HepG2 (cell line): Measurements from ENCODE around the gene SLIRP. TPM values are rescaled to one million over a fixed set of nuclear protein-coding genes. Genes with fewer than 3 reads are reported as not detected.

ENCODE experiments used
- ARID3A ChIP-seq: IDR thresholded peaks from 2 replicates; pipeline ENCODE4 v1.6.1; 2012; ENCODE audit warnings: low read depth, low read length, improper control_type of control experiment
- ASH2L ChIP-seq: fragments of 300-600, 200-600 bp; sonication (generic); IDR thresholded peaks from 2 replicates; pipeline ENCODE4 v1.7.0; 2017; ENCODE audit warnings: low read depth, mild to moderate bottlenecking, moderate library complexity, mixed read lengths, low read length; ENCODE audit not compliant: insufficient read length
- ATAD3A ChIP-seq: sonication (generic); formaldehyde crosslinking; IDR thresholded peaks from 2 replicates; pipeline ENCODE4 v1.4.0; 2020; ENCODE audit warnings: missing genetic modification reagents
- CBX2 ChIP-seq, 2 experiments: fragments of 200-600 bp in 1 of 2; sonication (generic); formaldehyde crosslinking in 1 of 2; IDR thresholded peaks; 2 replicates each; pipeline versions ENCODE4 v1.7.0 to v1.8.1; 2018 to 2022; ENCODE audit warnings: low read depth in 2 of 2, low read length in 1 of 2, mild to moderate bottlenecking in 1 of 2, missing genetic modification reagents in 1 of 2
- CCAR2 ChIP-seq: fragments of 200-400 bp; formaldehyde crosslinking; optimal IDR thresholded peaks from 2 replicates; pipeline ENCODE3; 2018; ENCODE audit warnings: low read depth, mild to moderate bottlenecking, low read length, moderate library complexity
- ESRRA ChIP-seq: sonication (generic); formaldehyde crosslinking; IDR thresholded peaks from 2 replicates; pipeline ENCODE4 v1.5.1; 2020; ENCODE audit warnings: mild to moderate bottlenecking, low read depth, missing genetic modification reagents
- FOXK1 ChIP-seq: sonication (generic); formaldehyde crosslinking; IDR thresholded peaks from 2 replicates; pipeline ENCODE4 v1.4.0; 2020; ENCODE audit warnings: low read depth, missing genetic modification reagents, borderline replicate concordance
- GABPB1 ChIP-seq: IDR thresholded peaks from 2 replicates; pipeline ENCODE4 v1.6.1; 2016; ENCODE audit warnings: mild to moderate bottlenecking, missing genetic modification reagents, moderate library complexity, missing compliant biosample characterization
- HNRNPUL1 ChIP-seq: fragments of 200-400 bp; formaldehyde crosslinking; IDR thresholded peaks from 2 replicates; pipeline ENCODE4 v1.6.1; 2017; ENCODE audit warnings: low read depth, mild to moderate bottlenecking, low read length, moderate library complexity
- KDM5B ChIP-seq: sonication (generic); formaldehyde crosslinking; IDR thresholded peaks from 2 replicates; pipeline ENCODE4 v1.4.0; 2020; ENCODE audit warnings: missing genetic modification reagents, mild to moderate bottlenecking, borderline replicate concordance
- KDM6A ChIP-seq: IDR thresholded peaks from 2 replicates; pipeline ENCODE4 v1.6.1; 2016; ENCODE audit warnings: low read depth
- MAFF ChIP-seq: IDR thresholded peaks from 2 replicates; pipeline ENCODE4 v1.6.1; 2011; ENCODE audit warnings: low read depth, low read length, improper control_type of control experiment
- PCBP1 ChIP-seq: fragments of 200-400 bp; formaldehyde crosslinking; IDR thresholded peaks from 2 replicates; pipeline ENCODE4 v1.6.1; 2017; ENCODE audit warnings: mild to moderate bottlenecking, low read depth, low read length, borderline replicate concordance
- PHF21A ChIP-seq: sonication (generic); formaldehyde crosslinking; IDR thresholded peaks from 2 replicates; pipeline ENCODE4 v1.5.0; 2020; ENCODE audit warnings: mild to moderate bottlenecking, missing genetic modification reagents
- PHF8 ChIP-seq: sonication (generic); formaldehyde crosslinking; IDR thresholded peaks from 2 replicates; pipeline ENCODE4 v1.5.0; 2020; ENCODE audit warnings: missing genetic modification reagents
- RBAK ChIP-seq: sonication (generic); formaldehyde crosslinking; IDR thresholded peaks from 2 replicates; pipeline ENCODE4 v1.5.1; 2020; ENCODE audit warnings: mild to moderate bottlenecking, missing genetic modification reagents
- RBFOX2 ChIP-seq: fragments of 200-400 bp; formaldehyde crosslinking; IDR thresholded peaks from 2 replicates; pipeline ENCODE4 v1.6.1; 2017; ENCODE audit warnings: low read depth, mild to moderate bottlenecking, low read length
- RFX1 ChIP-seq: fragments of 450-650 bp; IDR thresholded peaks from 2 replicates; pipeline ENCODE4 v1.6.1; 2017
- SPEN ChIP-seq: sonication (generic); formaldehyde crosslinking; IDR thresholded peaks from 2 replicates; pipeline ENCODE4 v1.5.1; 2020; ENCODE audit warnings: low read depth, mild to moderate bottlenecking, missing genetic modification reagents
- STAT5B ChIP-seq: sonication (generic); formaldehyde crosslinking; IDR thresholded peaks from 2 replicates; pipeline ENCODE4 v1.4.0; 2020; ENCODE audit warnings: missing genetic modification reagents
- THAP9 ChIP-seq: sonication (generic); formaldehyde crosslinking; IDR thresholded peaks from 2 replicates; pipeline ENCODE4; 2020; ENCODE audit warnings: missing genetic modification reagents, mild to moderate bottlenecking, borderline replicate concordance
- ZC3H13 ChIP-seq: sonication (generic); formaldehyde crosslinking; IDR thresholded peaks from 2 replicates; pipeline ENCODE4 v1.8.1; 2023; ENCODE audit warnings: mild to moderate bottlenecking, missing genetic modification reagents, moderate library complexity
- ZNF333 ChIP-seq: sonication (generic); formaldehyde crosslinking; IDR thresholded peaks from 2 replicates; pipeline ENCODE4 v1.4.0; 2020; ENCODE audit warnings: mild to moderate bottlenecking, missing genetic modification reagents, borderline replicate concordance
- ZNF670 ChIP-seq: sonication (generic); formaldehyde crosslinking; IDR thresholded peaks from 2 replicates; pipeline ENCODE4 v1.8.0; 2022; ENCODE audit warnings: mild to moderate bottlenecking, missing genetic modification reagents, borderline replicate concordance
- ZNF703 ChIP-seq: sonication (generic); formaldehyde crosslinking; IDR thresholded peaks from 2 replicates; pipeline ENCODE4 v1.5.1; 2020; ENCODE audit warnings: missing genetic modification reagents, mild to moderate bottlenecking, moderate library complexity, borderline replicate concordance
- ZNF792 ChIP-seq: IDR thresholded peaks from 2 replicates; pipeline ENCODE4 v1.6.1; 2016
- polyA plus RNA-seq, 8 experiments: library from polyadenylated mRNA; depleted of rRNA in 3 of 8; stranded (reverse) in 7 of 8; unstranded in 1 of 8; fragments of >200 nt; fragmentation: Illumina TruSeq in 4 of 8; extraction: Trizol in 4 of 8; gene quantifications; 2 replicates each; pipeline versions ENCODE4 v1.2.1 to v1.2.3, GENCODE V29; 2011 to 2016; ENCODE audit warnings: low read depth in 4 of 8, missing spikeins in 1 of 8, mixed read lengths in 1 of 8; ENCODE audit not compliant: insufficient read depth in 1 of 8
- total RNA-seq, 5 experiments: library from RNA; depleted of rRNA; stranded (reverse); fragments of >200 nt; fragmentation: Illumina TruSeq; extraction: Trizol; gene quantifications; 2 replicates each; pipeline ENCODE4 v1.2.3, GENCODE V29; 2016; ENCODE audit warnings: low read depth in 1 of 5

SLIRP gene
- total and polyA plus RNA-seq, 2 of the 13 experiments (the other 11 are each of a cell fraction or from before 2014, with no cell fraction given) = 281 to 548 TPM

DNA sequence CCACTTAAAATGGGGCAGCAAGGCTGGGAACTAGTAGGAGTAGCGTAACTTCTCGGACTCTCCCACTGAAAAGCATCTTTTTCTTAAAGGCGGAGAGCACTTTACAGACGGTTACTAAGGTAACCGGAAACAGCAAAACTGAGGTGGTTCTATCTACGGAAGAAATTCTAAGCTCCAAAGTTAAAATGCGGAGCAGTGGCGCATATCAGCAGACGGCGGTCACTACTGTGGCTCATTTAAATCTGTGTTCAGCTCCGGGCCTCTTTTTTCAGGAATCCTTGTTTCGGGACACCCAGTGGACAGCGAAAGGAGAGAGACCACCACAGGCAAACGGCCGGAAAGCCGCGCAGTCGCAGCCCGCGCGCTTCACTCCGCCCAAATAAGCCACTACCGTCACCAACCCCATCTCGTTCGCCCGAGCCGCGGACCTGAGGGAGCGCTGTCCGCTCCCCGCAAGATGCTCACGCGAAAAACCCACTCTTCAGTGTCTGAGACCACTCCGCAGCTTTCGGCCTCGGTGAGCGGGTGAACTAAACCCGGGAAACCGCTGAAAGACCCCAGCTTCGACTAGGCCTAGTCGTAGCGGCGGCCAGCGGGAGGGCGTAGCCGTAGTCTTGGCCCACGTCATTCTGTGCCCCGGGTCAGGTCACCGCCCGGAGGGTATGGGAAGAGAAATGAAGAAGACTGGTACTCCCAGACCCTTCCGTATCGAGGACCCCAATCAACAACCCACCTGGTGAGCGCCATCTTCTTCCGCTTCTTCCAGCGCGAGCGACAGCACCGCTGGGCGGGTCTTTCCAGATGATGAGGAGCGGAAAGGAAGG, 52.7 kb downstream of the SLIRP start, which contains the start of gene SNW1 (continued):
- TF ChIP-seq KDM5B (CRISPR knock-in tag) (peak; percentile 90; the same call in 1 of the 2 replicates), ZNF703 (CRISPR knock-in tag) (no peak), CBX2 (IDR thresholded peaks at IDR 0.05; ENCODE audit: low read depth, low read length) (no peak), CBX2 (CRISPR knock-in tag; IDR thresholded peaks at IDR 0.05; ENCODE audit: low read depth) (no peak), MAFF (no peak), ZNF333 (peak; percentile 49), PHF8 (CRISPR knock-in tag) (peak; percentile 99), STAT5B (no peak), GABPB1 (CRISPR knock-in tag) (peak; percentile 94), PCBP1 (no peak), ASH2L (peak; percentile 90), RFX1 (no peak), ARID3A (no peak), ESRRA (CRISPR knock-in tag) (no peak), RBFOX2 (peak; percentile 75), RBAK (CRISPR knock-in tag) (no peak), SPEN (peak; percentile 37; the same call in 1 of the 2 replicates), ZNF792 (CRISPR knock-in tag) (peak; percentile 77; the same call in 1 of the 2 replicates), KDM6A (CRISPR knock-in tag) (0 out of 2 replicates have a peak, but pooled peaks have one; percentile 21), FOXK1 (CRISPR knock-in tag) (0 out of 2 replicates have a peak, but pooled peaks have one; percentile 45), CCAR2 (no peak), PHF21A (CRISPR knock-in tag) (peak; percentile 49; the same call in 1 of the 2 replicates), HNRNPUL1 (no peak), ZNF670 (CRISPR knock-in tag) (no peak), THAP9 (peak; percentile 92), ATAD3A (peak; percentile 83; the same call in 1 of the 2 replicates), ZC3H13 (CRISPR knock-in tag) (no peak)
